ENCODE measurements around the gene MORF4L2. TPM values are rescaled to one million over a fixed set of nuclear protein-coding genes. Genes with fewer than 3 reads are reported as not detected.
"Not testable (repeated sequence)": the region's sequence is repeated elsewhere in the genome, so short reads cannot be mapped to it uniquely, and the experiment has no call there.

Gene MORF4L2
- total RNA-seq, 4 donors from 2014 or later, result 203 to 284 (median 249) TPM

DNA sequence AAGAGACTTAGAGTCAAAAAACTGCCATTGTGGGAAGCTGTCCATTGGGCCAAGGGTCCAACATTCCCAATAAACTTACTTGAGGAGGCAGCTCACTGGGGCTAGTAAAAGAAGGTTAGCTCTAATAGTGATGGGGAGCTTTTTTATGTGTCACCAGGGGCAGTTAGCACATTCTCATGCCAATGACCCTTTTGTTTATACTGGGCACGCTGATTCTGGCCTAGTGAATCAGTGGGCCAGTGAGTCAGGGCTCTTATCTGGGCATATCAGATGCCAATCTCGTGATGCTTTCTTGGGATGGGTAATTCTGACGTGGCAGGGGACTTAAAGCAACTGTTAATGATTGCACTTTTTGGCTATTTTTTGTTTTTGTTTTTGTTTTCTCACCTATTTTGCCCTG, 29.9 kb downstream of the MORF4L2 start:
- no peaks in the 10 kb centered on the region for H3K36me3 ChIP-seq
- no peak overlapping the region for H3K4me3 ChIP-seq
- DNase-seq (ENCODE audit: low spot score in 2 of 2), result no peak
- no peaks in the 10 kb centered on the region for H3K9me3 ChIP-seq
- 30 to 58% methylated on average over 3 of the region's 3 CpGs for WGBS, 2 donors
- H3K27me3 ChIP-seq, result peaks cover 0 to 4% of the 10 kb centered on the region in 2 donors
- no peaks in the 10 kb centered on the region for H3K4me1 ChIP-seq
- H3K27ac ChIP-seq, result no peak overlapping the region
- no peak for TF ChIP-seq EP300 (IDR thresholded peaks at IDR 0.05)
- no peak for TF ChIP-seq POLR2A (IDR thresholded peaks at IDR 0.05)
- TF ChIP-seq, protein P1, sequence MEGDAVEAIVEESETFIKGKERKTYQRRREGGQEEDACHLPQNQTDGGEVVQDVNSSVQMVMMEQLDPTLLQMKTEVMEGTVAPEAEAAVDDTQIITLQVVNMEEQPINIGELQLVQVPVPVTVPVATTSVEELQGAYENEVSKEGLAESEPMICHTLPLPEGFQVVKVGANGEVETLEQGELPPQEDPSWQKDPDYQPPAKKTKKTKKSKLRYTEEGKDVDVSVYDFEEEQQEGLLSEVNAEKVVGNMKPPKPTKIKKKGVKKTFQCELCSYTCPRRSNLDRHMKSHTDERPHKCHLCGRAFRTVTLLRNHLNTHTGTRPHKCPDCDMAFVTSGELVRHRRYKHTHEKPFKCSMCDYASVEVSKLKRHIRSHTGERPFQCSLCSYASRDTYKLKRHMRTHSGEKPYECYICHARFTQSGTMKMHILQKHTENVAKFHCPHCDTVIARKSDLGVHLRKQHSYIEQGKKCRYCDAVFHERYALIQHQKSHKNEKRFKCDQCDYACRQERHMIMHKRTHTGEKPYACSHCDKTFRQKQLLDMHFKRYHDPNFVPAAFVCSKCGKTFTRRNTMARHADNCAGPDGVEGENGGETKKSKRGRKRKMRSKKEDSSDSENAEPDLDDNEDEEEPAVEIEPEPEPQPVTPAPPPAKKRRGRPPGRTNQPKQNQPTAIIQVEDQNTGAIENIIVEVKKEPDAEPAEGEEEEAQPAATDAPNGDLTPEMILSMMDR (IDR thresholded peaks at IDR 0.05), result no peak

DNA sequence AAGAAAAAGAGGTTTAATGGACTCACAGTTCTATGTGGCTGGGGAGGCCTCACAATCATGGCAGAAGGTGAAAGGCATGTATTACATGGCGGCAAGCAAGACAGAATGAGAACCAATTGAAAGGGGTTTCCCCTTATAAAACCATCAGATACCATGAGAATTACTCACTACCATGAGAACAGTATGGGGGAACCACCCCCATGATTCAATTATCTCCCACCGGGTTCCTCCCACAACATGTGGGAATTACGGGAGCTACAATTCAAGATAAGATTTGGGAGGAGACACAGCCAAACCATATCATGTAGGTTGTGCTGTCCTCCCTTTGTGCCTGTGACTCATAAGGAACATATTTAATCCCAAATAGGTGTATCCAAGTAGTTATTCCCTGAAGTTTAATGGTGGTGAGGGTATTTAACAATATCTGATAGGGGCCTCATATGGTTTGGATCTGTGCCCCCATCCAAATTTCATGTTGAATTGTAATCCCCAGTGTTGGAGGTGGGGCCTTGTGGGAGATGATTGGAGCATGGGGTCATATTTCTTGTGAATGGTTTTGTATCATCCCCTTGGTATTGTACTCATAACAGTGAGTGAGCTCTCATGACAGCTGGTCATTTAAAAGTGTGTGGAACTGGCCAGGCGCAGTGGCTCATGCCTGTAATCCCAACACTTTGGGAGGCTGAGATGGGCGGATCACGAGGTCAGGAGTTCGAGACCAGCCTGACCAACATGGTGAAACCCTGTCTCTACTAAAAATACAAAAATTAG, 31.1 kb downstream of the MORF4L2 start:
- H3K4me3 ChIP-seq; H3K27me3 ChIP-seq; H3K4me1 ChIP-seq; H3K36me3 ChIP-seq; H3K9me3 ChIP-seq; H3K27ac ChIP-seq; DNase-seq (ENCODE audit: low spot score in 2 of 2): not testable (repeated sequence)
- 89 to 93% methylated on average over 6 to 7 of the region's 7 CpGs for WGBS, 2 donors

DNA sequence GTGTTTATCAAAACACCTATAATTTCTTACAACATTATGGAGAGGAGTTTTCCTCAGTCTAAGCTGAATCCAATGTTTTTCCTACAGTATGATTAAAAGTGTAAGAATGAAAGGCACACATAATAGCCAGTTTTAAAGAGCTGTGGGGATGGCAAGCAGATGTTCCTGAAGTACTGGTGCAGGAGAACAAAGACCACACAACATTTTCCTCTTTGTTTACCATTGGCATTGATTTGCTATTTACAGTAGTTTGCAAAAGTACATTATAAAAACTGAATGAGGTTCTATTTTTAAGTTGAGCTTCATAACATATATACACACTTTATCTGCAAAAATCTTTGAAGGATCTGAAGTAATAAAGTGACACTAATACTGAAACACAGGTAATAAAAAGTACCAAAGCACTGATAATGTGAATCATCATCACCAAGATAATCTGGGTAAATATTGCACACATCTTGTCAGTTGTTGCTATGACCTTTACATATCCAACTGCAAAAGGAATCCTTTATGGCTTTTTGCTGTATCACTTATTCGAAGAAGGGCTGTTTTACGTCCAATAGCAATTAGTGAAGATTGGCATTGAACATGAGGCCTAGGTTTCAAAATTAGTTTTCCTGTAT, 35.2 kb downstream of the MORF4L2 start:
- TF ChIP-seq EP300 (IDR thresholded peaks at IDR 0.05), result no peak
- TF ChIP-seq, protein P1 (IDR thresholded peaks at IDR 0.05), result no peak
- TF ChIP-seq POLR2A (IDR thresholded peaks at IDR 0.05), result no peak
- Histone ChIP-seq H3K27me3 (no peaks in the 10 kb centered on the region), H3K27ac (no peak overlapping the region), H3K9me3 (peaks cover 0 to 3% (median 0%) of the 10 kb centered on the region in 4 donors), H3K36me3 (no peaks in the 10 kb centered on the region), H3K4me3 (no peak overlapping the region), H3K4me1 (no peaks in the 10 kb centered on the region)
- no peak for DNase-seq (ENCODE audit: low spot score in 2 of 2)
- WGBS, 2 donors, result 90 to 100% methylated on average over 2 of the region's 2 CpGs

DNA sequence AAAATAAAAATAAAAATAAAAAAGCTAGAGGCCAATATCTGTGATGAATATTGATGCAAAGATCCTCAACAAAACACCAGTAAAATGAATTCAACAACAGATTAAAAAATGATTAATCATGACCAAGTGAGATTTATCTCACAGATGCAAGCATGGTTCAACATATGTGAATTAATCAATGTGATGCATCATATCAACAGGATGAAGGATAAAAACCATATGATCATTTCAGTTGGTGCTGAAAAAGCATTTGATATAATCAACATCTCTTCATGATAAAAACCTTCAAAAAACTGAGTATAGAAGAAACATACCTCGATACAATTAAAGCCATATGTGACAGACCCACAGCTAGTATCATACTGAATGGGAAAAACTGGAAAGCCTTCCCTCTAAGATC, 38.9 kb downstream of the MORF4L2 start:
- TF ChIP-seq POLR2A (IDR thresholded peaks at IDR 0.05), result no peak
- TF ChIP-seq, protein P1 (IDR thresholded peaks at IDR 0.05), result no peak
- TF ChIP-seq EP300 (IDR thresholded peaks at IDR 0.05), result no peak
- WGBS, 2 donors, result 77 to 89% methylated on average over 1 of the region's 1 CpG
- no peak for DNase-seq (ENCODE audit: low spot score in 2 of 2)
- peaks cover 0 to 10% of the 10 kb centered on the region in 2 donors for H3K27me3 ChIP-seq
- no peak overlapping the region for H3K27ac ChIP-seq
- peaks cover 0 to 3% (median 0%) of the 10 kb centered on the region in 4 donors for H3K9me3 ChIP-seq
- H3K4me1 ChIP-seq, result no peaks in the 10 kb centered on the region
- H3K4me3 ChIP-seq, result no peak overlapping the region
- H3K36me3 ChIP-seq, result no peaks in the 10 kb centered on the region

DNA sequence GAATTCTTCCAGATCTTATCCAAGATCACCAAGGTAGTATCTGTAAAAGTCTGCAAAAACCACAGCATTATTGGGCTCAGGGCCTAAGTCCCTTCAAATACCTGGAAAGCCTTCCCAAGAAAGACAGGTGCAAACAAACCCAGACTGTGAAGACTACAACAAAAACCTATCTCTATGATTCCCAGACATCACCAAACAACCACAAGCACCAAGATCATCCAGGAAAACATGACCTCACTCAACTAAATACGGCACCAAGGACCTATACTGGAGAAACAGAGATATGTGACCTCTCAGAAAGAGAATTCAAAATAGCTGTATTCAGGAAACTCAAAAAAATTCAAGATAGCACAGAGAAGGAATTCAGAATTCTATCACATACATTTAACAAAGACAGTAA, 42.4 kb downstream of the MORF4L2 start:
- Histone ChIP-seq H3K36me3 (no peaks in the 10 kb centered on the region), H3K4me3 (no peak overlapping the region), H3K9me3 (peaks cover 0 to 3% (median 0%) of the 10 kb centered on the region in 4 donors), H3K27me3 (peaks cover 0 to 10% of the 10 kb centered on the region in 2 donors), H3K27ac (no peak overlapping the region), H3K4me1 (no peaks in the 10 kb centered on the region)
- 77 to 89% methylated on average over 1 of the region's 1 CpG for WGBS, 2 donors
- DNase-seq (ENCODE audit: low spot score in 2 of 2), result no peak
- TF ChIP-seq POLR2A (IDR thresholded peaks at IDR 0.05), result no peak
- no peak for TF ChIP-seq EP300 (IDR thresholded peaks at IDR 0.05)
- TF ChIP-seq, protein P1 (IDR thresholded peaks at IDR 0.05), result no peak

Data from tibial nerve (tissue), 4 donors.